Left lung (tissue), 10 donors: Measurements from ENCODE around the gene IL18. TPM values are rescaled to one million over a fixed set of nuclear protein-coding genes. Genes with fewer than 3 reads are reported as not detected.
A peak's percentile ranks its signal among the peaks of the same experiment; 100 is the strongest.

ENCODE experiments used
- ATAC-seq: fragments of 200-7000 bp; cut with Tn5 transposase; one replicate; pipeline ENCODE4 v1.9.1; 2020; ENCODE audit warnings: moderate library complexity
- DNase-seq, 4 donors: peaks; one replicate each; pipeline ENCODE4 v3.0.0-alpha.2; 2013 to 2020
- H3K27ac ChIP-seq, 2 donors: fragments of 200-600 bp; sonication (generic) in 1 of 2; one replicate each; pipeline versions ENCODE4 v1.5.0 to v1.8.0; 2020 to 2021
- H3K27me3 ChIP-seq, 2 donors: fragments of 200-600 bp; sonication (generic) in 1 of 2; one replicate each; pipeline versions ENCODE4 v1.5.0 to v1.8.0; 2020 to 2021
- H3K36me3 ChIP-seq, 2 donors: fragments of 200-600 bp; sonication (generic) in 1 of 2; one replicate each; pipeline versions ENCODE4 v1.5.0 to v1.8.0; 2020 to 2021
- H3K4me1 ChIP-seq, 2 donors: fragments of 200-600 bp; one replicate each; pipeline ENCODE4 v1.8.0; 2021
- H3K4me3 ChIP-seq, 2 donors: fragments of 200-600 bp; sonication (generic) in 1 of 2; one replicate each; pipeline versions ENCODE4 v1.5.0 to v1.8.0; 2020 to 2021; ENCODE audit warnings: mild to moderate bottlenecking in 1 of 2
- H3K9me3 ChIP-seq, 2 donors: fragments of 200-600 bp; sonication (generic) in 1 of 2; one replicate each; pipeline versions ENCODE4 v1.5.0 to v1.8.0; 2020 to 2021
- CTCF ChIP-seq, 2 donors: fragments of 200-600 bp; sonication (generic) in 1 of 2; IDR thresholded peaks; one replicate each; pipeline versions ENCODE4 v1.5.0 to v1.8.0; 2021; ENCODE audit warnings: antibody characterized with exemption in 2 of 2
- intact Hi-C, 2 donors: fragments of 100-400 bp; cut with DNase I; formaldehyde crosslinking; loops; one replicate each; pipeline versions ENCODE4 v1.11.2 to v1.14.2; 2022
- polyA plus RNA-seq, 6 donors: library from polyadenylated mRNA; unstranded; fragments of 120-200 nt; gene quantifications; one replicate each; pipeline ENCODE4 v1.2.1, GENCODE V29; 2013; ENCODE audit not compliant: insufficient read length in 6 of 6
- total RNA-seq, 2 donors: library from RNA; stranded (reverse); fragmentation: NEBNext Ultra II Directional; extraction: Animal tissue kit (Norgen Biotek cat#: 25700); gene quantifications; one replicate each; pipeline ENCODE4 v1.2.1, GENCODE V29; 2021
- donor health status: DM: no; HTN: yes; CAD: no.
- donor health status: DM: no; HTN: no; CAD: no.

The IL18 gene
- total and polyA plus RNA-seq, 8 donors = 1.3 to 46.0 (median 1.6) TPM

DNA sequence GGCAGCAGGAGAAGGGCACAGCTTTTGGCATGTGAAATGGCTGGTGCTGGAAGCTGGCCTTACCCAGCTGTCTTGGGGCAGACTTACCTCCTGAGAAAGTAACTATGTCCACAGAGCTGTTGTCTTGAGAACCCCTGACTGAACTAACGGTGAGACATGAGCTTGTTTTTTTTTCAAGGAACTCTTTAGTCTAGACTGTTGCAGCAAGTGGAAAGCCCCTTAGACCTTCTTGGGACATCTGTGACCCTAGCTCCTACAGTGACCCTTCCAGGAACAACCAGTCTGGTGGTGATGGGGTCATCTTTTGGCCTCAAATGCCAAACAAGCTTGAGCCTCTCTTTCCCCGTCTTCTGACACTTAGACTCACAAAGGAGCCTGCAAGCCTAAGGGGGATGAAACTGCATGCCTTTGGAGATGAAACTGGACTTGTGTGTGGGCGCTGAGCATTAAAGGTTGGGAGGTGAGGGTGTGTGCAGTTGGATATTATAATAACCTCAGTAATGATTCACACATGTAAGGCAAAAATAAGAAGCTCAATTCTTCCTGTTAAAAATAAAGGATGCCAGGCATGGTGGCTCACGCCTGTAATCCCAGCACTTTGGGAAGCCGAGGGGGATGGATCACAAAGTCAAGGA is 41.8 kb downstream of the IL18 start:
- Histone ChIP-seq H3K27ac (no peak overlapping the region), H3K4me1 (no peaks in the 10 kb centered on the region), H3K27me3 (no peaks in the 10 kb centered on the region), H3K36me3 (no peaks in the 10 kb centered on the region), H3K4me3 (no peak overlapping the region), H3K9me3 (no peaks in the 10 kb centered on the region)
- TF ChIP-seq CTCF (IDR thresholded peaks at IDR 0.05) = no peak
- DNase-seq (no peak), ATAC-seq (no peak)
- intact Hi-C loops = no loop called here

- ATAC-seq = no peak
- Histone ChIP-seq H3K4me3 (no peak overlapping the region), H3K27me3 (no peaks in the 10 kb centered on the region), H3K9me3 (no peaks in the 10 kb centered on the region), H3K27ac (no peak overlapping the region), H3K36me3 (no peaks in the 10 kb centered on the region), H3K4me1 (peaks cover 0 to 7% of the 10 kb centered on the region in 2 donors)
- no peak for TF ChIP-seq CTCF (IDR thresholded peaks at IDR 0.05)
- intact Hi-C loops = no loop called here
- no peak for DNase-seq
These were observed 45.7 kb downstream of the IL18 start for GRCh38 chr11:112118176-112118575.

- Histone ChIP-seq H3K36me3 (no peaks in the 10 kb centered on the region), H3K9me3 (no peaks in the 10 kb centered on the region), H3K4me1 (peaks cover 0 to 11% of the 10 kb centered on the region in 2 donors), H3K27me3 (no peaks in the 10 kb centered on the region), H3K4me3 (no peak overlapping the region), H3K27ac (no peak overlapping the region)
- no peak for DNase-seq
- ATAC-seq = no peak
- intact Hi-C loops = no loop called here
- TF ChIP-seq CTCF (IDR thresholded peaks at IDR 0.05) = no peak
These were observed 48.5 kb downstream of the IL18 start for GRCh38 chr11:112115386-112115785.

GRCh38 chr11:112114460-112114859 is 49.4 kb downstream of the IL18 start:
- Histone ChIP-seq H3K4me3 (no peak overlapping the region), H3K27me3 (no peaks in the 10 kb centered on the region), H3K27ac (no peak overlapping the region), H3K4me1 (peaks cover 0 to 11% of the 10 kb centered on the region in 2 donors), H3K36me3 (no peaks in the 10 kb centered on the region), H3K9me3 (no peaks in the 10 kb centered on the region)
- ATAC-seq = no peak
- intact Hi-C loops = loop anchor here in 1 of 2 donors (5.0 kb wide), 1 partner anchor 168 kb away; no protein-coding TSS in a partner anchor
- no peak for DNase-seq
- TF ChIP-seq CTCF (IDR thresholded peaks at IDR 0.05) = no peak

DNA sequence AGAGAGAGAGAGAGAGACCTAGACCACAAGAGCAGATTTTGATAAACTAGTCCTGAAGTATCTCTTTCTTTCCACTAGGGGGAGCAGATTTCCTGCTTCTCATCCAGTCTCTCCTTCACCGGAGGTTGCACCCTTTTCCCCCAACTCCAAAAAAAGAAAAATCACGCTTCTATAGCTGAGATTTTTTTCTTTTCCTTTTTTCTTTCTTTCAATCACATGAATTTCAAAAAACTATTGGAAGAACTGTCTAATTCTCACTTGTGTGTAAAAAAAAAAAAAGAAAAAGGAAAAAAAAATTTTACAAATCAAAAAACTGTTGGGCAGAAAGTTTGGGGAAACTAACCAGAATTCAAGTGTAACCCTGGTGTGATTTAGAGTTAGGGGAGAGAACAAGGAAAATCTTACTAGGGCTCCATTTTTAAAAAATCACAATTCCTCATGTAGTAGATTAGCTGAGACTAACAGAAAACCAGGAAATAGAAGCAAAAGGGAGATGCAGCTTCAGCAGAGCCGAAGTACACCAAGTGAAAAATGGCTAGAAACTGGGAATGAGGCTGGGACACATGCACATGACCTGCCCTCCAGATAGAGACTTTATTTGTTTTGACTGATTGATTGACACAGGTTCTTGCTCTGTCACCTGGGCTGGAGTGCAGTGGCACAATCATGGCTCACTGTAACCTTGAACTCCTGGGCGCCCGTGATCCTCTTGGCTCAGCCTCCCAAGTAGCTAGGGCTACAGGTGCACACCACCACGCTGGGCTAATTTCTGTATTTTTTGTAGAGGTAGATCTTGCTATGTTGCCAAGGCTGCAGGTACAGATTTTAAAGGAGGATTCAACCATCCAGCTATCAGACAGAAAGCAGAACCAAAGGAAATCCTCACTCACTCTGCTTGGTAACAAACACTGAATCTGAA is 50.1 kb downstream of the IL18 start:
- Histone ChIP-seq H3K36me3 (no peaks in the 10 kb centered on the region), H3K9me3 (no peaks in the 10 kb centered on the region), H3K4me1 (peaks cover 0 to 11% of the 10 kb centered on the region in 2 donors), H3K27me3 (no peaks in the 10 kb centered on the region), H3K4me3 (no peak overlapping the region), H3K27ac (no peak overlapping the region)
- DNase-seq (peak in 2 of 4 donors; percentile 22 to 54), ATAC-seq (peak; percentile 94)
- TF ChIP-seq CTCF (IDR thresholded peaks at IDR 0.05) = peak; percentile 53 to 55
- intact Hi-C loops = loop anchor here in 1 of 2 donors (5.0 kb wide), 1 partner anchor 169 kb away; no protein-coding TSS in a partner anchor
